ENCODE measurements around the gene RTL10. TPM values are rescaled to one million over a fixed set of nuclear protein-coding genes. Genes with fewer than 3 reads are reported as not detected.

Gene RTL10
- total RNA-seq, 1 donor from 2014 or later: 21.4 TPM

GRCh38 chr22:19821523-19822300 is 33.0 kb downstream of the RTL10 start:
- Histone ChIP-seq H3K4me3 (no peak overlapping the region), H3K9me3 (no peaks in the 10 kb centered on the region), H3K27ac (no peak overlapping the region), H3K4me1 (no peaks in the 10 kb centered on the region), H3K36me3 (no peaks in the 10 kb centered on the region), H3K27me3 (no peaks in the 10 kb centered on the region)
- intact Hi-C loops (cut with DNase I): no loop called here
- TF ChIP-seq POLR2A (IDR thresholded peaks at IDR 0.05) (no peak), POLR2AphosphoS5 (IDR thresholded peaks at IDR 0.05; ENCODE audit: insufficient read depth in 1 of 2, low read depth in 1 of 2) (no peak), CTCF (IDR thresholded peaks at IDR 0.05) (no peak)
- DNase-seq (ENCODE audit: extremely low spot score in 2 of 2): peak in 1 of 2 donors; percentile 84

- intact Hi-C loops (cut with DNase I): no loop called here
- no peaks in the 10 kb centered on the region for H3K27me3 ChIP-seq
- DNase-seq (ENCODE audit: extremely low spot score in 2 of 2): peak in 1 of 2 donors; percentile 81
- no peak for TF ChIP-seq POLR2A (IDR thresholded peaks at IDR 0.05)
- no peak for TF ChIP-seq CTCF (IDR thresholded peaks at IDR 0.05)
- no peak for TF ChIP-seq POLR2AphosphoS5 (IDR thresholded peaks at IDR 0.05; ENCODE audit: insufficient read depth in 1 of 2, low read depth in 1 of 2)
- no peak overlapping the region for H3K27ac ChIP-seq
- H3K4me3 ChIP-seq: no peak overlapping the region
- no peaks in the 10 kb centered on the region for H3K4me1 ChIP-seq
- H3K9me3 ChIP-seq: no peaks in the 10 kb centered on the region
- H3K36me3 ChIP-seq: no peaks in the 10 kb centered on the region
Measured at GRCh38 chr22:19820880-19821522, 33.7 kb downstream of the RTL10 start.

GRCh38 chr22:19819911-19820879 is 34.5 kb downstream of the RTL10 start:
- no peak overlapping the region for H3K27ac ChIP-seq
- TF ChIP-seq POLR2AphosphoS5 (IDR thresholded peaks at IDR 0.05; ENCODE audit: insufficient read depth in 1 of 2, low read depth in 1 of 2) (no peak), CTCF (IDR thresholded peaks at IDR 0.05) (no peak), POLR2A (IDR thresholded peaks at IDR 0.05) (no peak)

GRCh38 chr22:19819208-19819910 is 35.3 kb downstream of the RTL10 start:
- no peak overlapping the region for H3K4me3 ChIP-seq
- H3K4me1 ChIP-seq: no peaks in the 10 kb centered on the region
- H3K27ac ChIP-seq: no peak overlapping the region
- no peaks in the 10 kb centered on the region for H3K9me3 ChIP-seq
- H3K36me3 ChIP-seq: no peaks in the 10 kb centered on the region
- DNase-seq (ENCODE audit: extremely low spot score in 2 of 2): peak in 1 of 2 donors; percentile 77
- no peak for TF ChIP-seq CTCF (IDR thresholded peaks at IDR 0.05)
- no peak for TF ChIP-seq POLR2A (IDR thresholded peaks at IDR 0.05)
- intact Hi-C loops (cut with DNase I): no loop called here
- H3K27me3 ChIP-seq: no peaks in the 10 kb centered on the region

More at GRCh38 chr22:19819911-19820879, 34.5 kb downstream of the RTL10 start:
- Histone ChIP-seq H3K4me1 (no peaks in the 10 kb centered on the region), H3K27me3 (no peaks in the 10 kb centered on the region), H3K4me3 (no peak overlapping the region), H3K9me3 (no peaks in the 10 kb centered on the region), H3K36me3 (no peaks in the 10 kb centered on the region)
- intact Hi-C loops (cut with DNase I): no loop called here
- peak in 1 of 2 donors; percentile 92 for DNase-seq (ENCODE audit: extremely low spot score in 2 of 2)
